ENCODE data around the gene DPYSL4.

DNA sequence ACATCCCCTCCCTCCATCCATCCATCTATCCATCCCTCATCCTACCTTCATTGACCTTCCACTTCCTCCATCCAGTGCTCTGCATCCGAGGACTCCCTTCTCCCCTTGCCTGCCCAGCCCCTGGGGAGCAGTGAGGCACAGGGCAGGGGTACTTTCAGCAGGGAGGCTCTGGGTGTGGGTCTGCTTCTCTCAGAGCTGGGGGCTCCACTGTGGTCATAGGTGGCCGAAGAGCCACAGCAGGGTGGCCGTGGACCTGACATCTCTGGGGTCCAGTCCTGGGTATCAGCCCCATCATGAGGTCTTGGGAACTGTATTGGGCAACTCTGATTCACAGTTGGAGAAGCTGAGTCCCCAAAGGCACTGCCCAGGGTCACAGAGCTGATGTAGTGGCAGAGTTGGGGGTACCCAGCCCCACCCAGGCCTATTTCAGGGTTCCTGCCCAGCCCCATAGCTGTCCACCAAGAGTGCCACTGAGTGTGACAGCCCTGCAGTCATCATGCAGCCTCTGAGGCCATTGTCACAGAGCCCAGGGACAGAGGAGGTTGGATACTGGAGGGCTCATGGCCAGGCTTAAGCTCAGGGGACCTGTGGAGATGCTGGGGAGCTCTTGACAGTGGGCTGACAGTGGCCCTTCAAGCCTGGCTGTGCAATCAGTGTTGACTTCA lies 35.3 kb upstream of the DPYSL4 start:
- TF ChIP-seq, protein P1, sequence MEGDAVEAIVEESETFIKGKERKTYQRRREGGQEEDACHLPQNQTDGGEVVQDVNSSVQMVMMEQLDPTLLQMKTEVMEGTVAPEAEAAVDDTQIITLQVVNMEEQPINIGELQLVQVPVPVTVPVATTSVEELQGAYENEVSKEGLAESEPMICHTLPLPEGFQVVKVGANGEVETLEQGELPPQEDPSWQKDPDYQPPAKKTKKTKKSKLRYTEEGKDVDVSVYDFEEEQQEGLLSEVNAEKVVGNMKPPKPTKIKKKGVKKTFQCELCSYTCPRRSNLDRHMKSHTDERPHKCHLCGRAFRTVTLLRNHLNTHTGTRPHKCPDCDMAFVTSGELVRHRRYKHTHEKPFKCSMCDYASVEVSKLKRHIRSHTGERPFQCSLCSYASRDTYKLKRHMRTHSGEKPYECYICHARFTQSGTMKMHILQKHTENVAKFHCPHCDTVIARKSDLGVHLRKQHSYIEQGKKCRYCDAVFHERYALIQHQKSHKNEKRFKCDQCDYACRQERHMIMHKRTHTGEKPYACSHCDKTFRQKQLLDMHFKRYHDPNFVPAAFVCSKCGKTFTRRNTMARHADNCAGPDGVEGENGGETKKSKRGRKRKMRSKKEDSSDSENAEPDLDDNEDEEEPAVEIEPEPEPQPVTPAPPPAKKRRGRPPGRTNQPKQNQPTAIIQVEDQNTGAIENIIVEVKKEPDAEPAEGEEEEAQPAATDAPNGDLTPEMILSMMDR (IDR thresholded peaks at IDR 0.05): no peak
- no peak for TF ChIP-seq POLR2AphosphoS5 (IDR thresholded peaks at IDR 0.05)

Data from prostate gland (tissue), 2 donors.